H9 (cell line): ENCODE results near the gene TUBG1. TPM values are rescaled to one million over a fixed set of nuclear protein-coding genes. Genes with fewer than 3 reads are reported as not detected.

Experiments
- DNase-seq: peaks from one replicate; pipeline ENCODE4 v3.0.0-alpha.2; 2017
- H2AFZ ChIP-seq: one replicate; pipeline ENCODE4 v1.6.1; 2013; ENCODE audit warnings: mild to moderate bottlenecking, low read length, control low read depth, moderate library complexity
- H2AK5ac ChIP-seq: 2 replicates; pipeline ENCODE4 v1.6.1; 2013; ENCODE audit warnings: low read length, control low read depth, mixed read lengths; ENCODE audit not compliant: insufficient read length
- H2BK120ac ChIP-seq: one replicate; pipeline ENCODE4 v1.6.1; 2013; ENCODE audit warnings: low read depth, mild to moderate bottlenecking, low read length, control low read depth, inconsistent platforms; ENCODE audit not compliant: poor library complexity, severe bottlenecking
- H2BK12ac ChIP-seq: 2 replicates; pipeline ENCODE4 v1.6.1; 2013; ENCODE audit warnings: low read length, control low read depth, mixed read lengths, low read depth; ENCODE audit not compliant: insufficient read length
- H2BK15ac ChIP-seq: 2 replicates; pipeline ENCODE4 v1.6.1; 2013; ENCODE audit warnings: low read depth, low read length, control low read depth
- H2BK20ac ChIP-seq: one replicate; pipeline ENCODE4 v1.6.1; 2013; ENCODE audit warnings: low read depth, mild to moderate bottlenecking, low read length, control low read depth, inconsistent platforms; ENCODE audit not compliant: poor library complexity, severe bottlenecking
- H2BK5ac ChIP-seq: 2 replicates; pipeline ENCODE4 v1.6.1; 2013; ENCODE audit warnings: low read length, control low read depth, mixed read lengths; ENCODE audit not compliant: insufficient read length
- H3K14ac ChIP-seq: 2 replicates; pipeline ENCODE4 v1.6.1; 2013; ENCODE audit warnings: low read length, control low read depth; ENCODE audit not compliant: insufficient read depth
- H3K18ac ChIP-seq: 2 replicates; pipeline ENCODE4 v1.6.1; 2013; ENCODE audit warnings: low read depth, mild to moderate bottlenecking, mixed read lengths, low read length, control low read depth; ENCODE audit not compliant: insufficient read length
- H3K23ac ChIP-seq: 2 replicates; pipeline ENCODE4 v1.6.1; 2013; ENCODE audit warnings: low read length, control low read depth, mixed read lengths, low read depth; ENCODE audit not compliant: insufficient read length
- H3K23me2 ChIP-seq: 2 replicates; pipeline ENCODE4 v1.6.1; 2013; ENCODE audit warnings: low read depth, mild to moderate bottlenecking, mixed read lengths, low read length, control low read depth; ENCODE audit not compliant: insufficient read length, poor library complexity, severe bottlenecking
- H3K27ac ChIP-seq: 2 replicates; pipeline ENCODE4 v1.5.1; 2013; ENCODE audit warnings: low read length, control low read depth, mixed read lengths, low read depth; ENCODE audit not compliant: insufficient read length
- H3K27me3 ChIP-seq: 2 replicates; pipeline ENCODE4 v1.6.1; 2013; ENCODE audit warnings: low read length, control low read depth, inconsistent platforms; ENCODE audit not compliant: insufficient read depth
- H3K4ac ChIP-seq: 2 replicates; pipeline ENCODE4 v1.6.1; 2013; ENCODE audit warnings: low read depth, mild to moderate bottlenecking, control low read depth, inconsistent platforms, low read length, moderate library complexity
- H3K4me1 ChIP-seq: 2 replicates; pipeline ENCODE4 v1.6.1; 2013; ENCODE audit warnings: low read length, control low read depth, inconsistent platforms; ENCODE audit not compliant: insufficient read depth
- H3K4me2 ChIP-seq: 2 replicates; pipeline ENCODE4 v1.6.1; 2013; ENCODE audit warnings: low read length, control low read depth, mixed read lengths; ENCODE audit not compliant: insufficient read length, insufficient read depth
- H3K56ac ChIP-seq: 2 replicates; pipeline ENCODE4 v1.6.1; 2013; ENCODE audit warnings: low read depth, mild to moderate bottlenecking, mixed read lengths, low read length, control low read depth; ENCODE audit not compliant: insufficient read length
- H3K79me1 ChIP-seq: 2 replicates; pipeline ENCODE4 v1.6.1; 2013; ENCODE audit warnings: low read depth, mild to moderate bottlenecking, moderate library complexity, low read length, control low read depth, inconsistent platforms; ENCODE audit not compliant: insufficient read depth, poor library complexity, severe bottlenecking
- H3K79me2 ChIP-seq: 2 replicates; pipeline ENCODE4 v1.6.1; 2013; ENCODE audit warnings: low read length, control low read depth, inconsistent platforms; ENCODE audit not compliant: insufficient read depth
- H3K9ac ChIP-seq: 2 replicates; pipeline ENCODE4 v1.6.1; 2013; ENCODE audit warnings: low read length, control low read depth, mixed read lengths; ENCODE audit not compliant: insufficient read length; ENCODE audit errors: extremely low read depth
- H3K9me3 ChIP-seq: one replicate; pipeline ENCODE4 v1.6.1; 2013; ENCODE audit warnings: low read depth, low read length, inconsistent platforms; ENCODE audit not compliant: control insufficient read depth
- H3T11ph ChIP-seq: one replicate; pipeline ENCODE4 v1.6.1; 2013; ENCODE audit warnings: mild to moderate bottlenecking, low read length, control low read depth, inconsistent platforms
- H4K20me1 ChIP-seq: one replicate; pipeline ENCODE4 v1.6.1; 2013; ENCODE audit not compliant: control insufficient read depth, insufficient read length, insufficient read depth
- H4K5ac ChIP-seq: 2 replicates; pipeline ENCODE4 v1.6.1; 2013; ENCODE audit warnings: low read depth, mild to moderate bottlenecking, mixed read lengths, low read length, control low read depth; ENCODE audit not compliant: insufficient read length
- H4K8ac ChIP-seq: replicated peaks from 2 replicates; pipeline ENCODE4 v1.6.1; 2013; ENCODE audit warnings: low read length, control low read depth, mixed read lengths, low read depth; ENCODE audit not compliant: insufficient read length
- H4K91ac ChIP-seq: 2 replicates; pipeline ENCODE4 v1.6.1; 2013; ENCODE audit warnings: low read depth, mild to moderate bottlenecking, moderate library complexity, mixed read lengths, low read length, control low read depth; ENCODE audit not compliant: insufficient read length
- H3K27ac Mint-ChIP-seq, 3 experiments: 2 replicates in 2 of 3; 3 replicates in 1 of 3; pipeline ENCODE4 v1.8.0; 2020 to 2021; ENCODE audit warnings: mixed read lengths in 3 of 3, mild to moderate bottlenecking in 1 of 3, moderate library complexity in 1 of 3
- H3K27me3 Mint-ChIP-seq: 2 replicates; pipeline ENCODE4 v1.8.0; 2021; ENCODE audit warnings: low read depth, mild to moderate bottlenecking, moderate library complexity, mixed read lengths
- H3K36me3 Mint-ChIP-seq, 3 experiments: 2 replicates in 2 of 3; 3 replicates in 1 of 3; pipeline ENCODE4 v1.8.0; 2020 to 2021; ENCODE audit warnings: low read depth in 3 of 3, mixed read lengths in 3 of 3; ENCODE audit not compliant: insufficient read depth in 1 of 3
- H3K4me1 Mint-ChIP-seq, 2 experiments: 2 replicates each; pipeline ENCODE4 v1.8.0; 2020; ENCODE audit warnings: mixed read lengths in 2 of 2
- H3K4me3 Mint-ChIP-seq, 2 experiments: 2 replicates in 1 of 2; 3 replicates in 1 of 2; pipeline ENCODE4 v1.8.0; 2020 to 2021; ENCODE audit warnings: mild to moderate bottlenecking in 2 of 2, mixed read lengths in 2 of 2, moderate library complexity in 1 of 2
- H3K9me3 Mint-ChIP-seq, 2 experiments: 2 replicates in 1 of 2; 3 replicates in 1 of 2; pipeline ENCODE4 v1.8.0; 2020; ENCODE audit warnings: mild to moderate bottlenecking in 2 of 2, mixed read lengths in 2 of 2, moderate library complexity in 1 of 2
- WGBS: extraction: QIAGEN DNeasy Blood & Tissue Kit; methylation state at CpG from one replicate; pipeline ENCODE4 v1.1.7; 2013; ENCODE audit warnings: missing lambda C conversion rate, low lambda C conversion rate, mixed read lengths; ENCODE audit not compliant: insufficient read length; ENCODE audit errors: extremely low coverage; 5-methylcytosine and 5-hydroxymethylcytosine counted together
- total RNA-seq: library from RNA; stranded (reverse); gene quantifications from 2 replicates; pipeline ENCODE4 v1.2.1, GENCODE V29; 2021
- TF ChIP-seq, protein P1 (sequence below): fragments of 200-600 bp; sonication (generic); conservative IDR thresholded peaks from 3 replicates; pipeline ENCODE4 v1.8.0; 2021; ENCODE audit warnings: antibody characterized with exemption, mild to moderate bottlenecking

Gene TUBG1
- total RNA-seq, 1 experiment from 2014 or later: 122 TPM

GRCh38 chr17:42590886-42591285 lies 18.6 kb upstream of the TUBG1 start:
- H4K5ac ChIP-seq: no peak overlapping the region
- no peak overlapping the region for H3K9ac ChIP-seq
- no peaks in the 10 kb centered on the region for H3K9me3 Mint-ChIP-seq
- H3K4me3 Mint-ChIP-seq: no peak overlapping the region
- H3K27me3 ChIP-seq: no peaks in the 10 kb centered on the region
- H3K23me2 ChIP-seq: no peaks in the 10 kb centered on the region
- no peak for DNase-seq
- no peak overlapping the region for H4K8ac ChIP-seq
- H2BK15ac ChIP-seq: no peak overlapping the region
- H3K18ac ChIP-seq: no peak overlapping the region
- no peak overlapping the region for H2BK20ac ChIP-seq
- no CpG with 5 or more reads among the region's 2 CpGs for WGBS
- no peak overlapping the region for H3T11ph ChIP-seq
- H3K79me1 ChIP-seq: peaks cover 3% of the 10 kb centered on the region
- no peak overlapping the region for H3K4me2 ChIP-seq
- no peaks in the 10 kb centered on the region for H3K4me1 Mint-ChIP-seq
- TF ChIP-seq, protein P1, sequence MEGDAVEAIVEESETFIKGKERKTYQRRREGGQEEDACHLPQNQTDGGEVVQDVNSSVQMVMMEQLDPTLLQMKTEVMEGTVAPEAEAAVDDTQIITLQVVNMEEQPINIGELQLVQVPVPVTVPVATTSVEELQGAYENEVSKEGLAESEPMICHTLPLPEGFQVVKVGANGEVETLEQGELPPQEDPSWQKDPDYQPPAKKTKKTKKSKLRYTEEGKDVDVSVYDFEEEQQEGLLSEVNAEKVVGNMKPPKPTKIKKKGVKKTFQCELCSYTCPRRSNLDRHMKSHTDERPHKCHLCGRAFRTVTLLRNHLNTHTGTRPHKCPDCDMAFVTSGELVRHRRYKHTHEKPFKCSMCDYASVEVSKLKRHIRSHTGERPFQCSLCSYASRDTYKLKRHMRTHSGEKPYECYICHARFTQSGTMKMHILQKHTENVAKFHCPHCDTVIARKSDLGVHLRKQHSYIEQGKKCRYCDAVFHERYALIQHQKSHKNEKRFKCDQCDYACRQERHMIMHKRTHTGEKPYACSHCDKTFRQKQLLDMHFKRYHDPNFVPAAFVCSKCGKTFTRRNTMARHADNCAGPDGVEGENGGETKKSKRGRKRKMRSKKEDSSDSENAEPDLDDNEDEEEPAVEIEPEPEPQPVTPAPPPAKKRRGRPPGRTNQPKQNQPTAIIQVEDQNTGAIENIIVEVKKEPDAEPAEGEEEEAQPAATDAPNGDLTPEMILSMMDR: no peak
- H2BK5ac ChIP-seq: no peak overlapping the region
- no peaks in the 10 kb centered on the region for H3K4me1 ChIP-seq
- H3K14ac ChIP-seq: no peak overlapping the region
- no peak overlapping the region for H3K27ac Mint-ChIP-seq
- no peak overlapping the region for H3K4ac ChIP-seq
- H3K36me3 Mint-ChIP-seq: peaks cover 5 to 42% (median 32%) of the 10 kb centered on the region in 3 experiments; a peak in 6 of 7 replicates
- no peak overlapping the region for H4K91ac ChIP-seq
- H4K20me1 ChIP-seq: no peaks in the 10 kb centered on the region
- H3K27ac ChIP-seq: no peak overlapping the region
- H3K27me3 Mint-ChIP-seq: no peaks in the 10 kb centered on the region
- no peak overlapping the region for H2BK120ac ChIP-seq
- H3K23ac ChIP-seq: no peak overlapping the region
- H2BK12ac ChIP-seq: no peak overlapping the region
- no peak overlapping the region for H3K56ac ChIP-seq
- no peak overlapping the region for H2AFZ ChIP-seq
- no peaks in the 10 kb centered on the region for H3K79me2 ChIP-seq
- no peaks in the 10 kb centered on the region for H3K9me3 ChIP-seq
- no peak overlapping the region for H2AK5ac ChIP-seq
